Stomach (tissue), 9 donors: ENCODE measurements around the gene PDIA5. TPM values are rescaled to one million over a fixed set of nuclear protein-coding genes. Genes with fewer than 3 reads are reported as not detected.

ENCODE experiments used
- DNase-seq, 2 donors: peaks; one replicate each; pipeline versions ENCODE4 v3.0.0 to v3.0.0-alpha.2; 2013 to 2019
- H3K27ac ChIP-seq, 5 donors: fragments of 200-600 bp in 4 of 5; sonication (generic) in 4 of 5; one replicate each; pipeline ENCODE4 v1.5.1; 2013 to 2019; ENCODE audit warnings: mild to moderate bottlenecking in 1 of 5, moderate library complexity in 1 of 5
- H3K27me3 ChIP-seq, 3 donors: fragments of 200-600 bp; sonication (generic); one replicate each; pipeline ENCODE4 v1.5.1; 2017 to 2019; ENCODE audit warnings: mixed run types in 1 of 3
- H3K36me3 ChIP-seq, 4 donors: fragments of 200-600 bp; sonication (generic); 1 replicate in 3 of 4; 2 replicates in 1 of 4; pipeline ENCODE4 v1.5.1; 2016 to 2019
- H3K4me1 ChIP-seq, 4 donors: fragments of 200-600 bp; sonication (generic); one replicate each; pipeline ENCODE4 v1.5.1; 2016 to 2019
- H3K4me3 ChIP-seq, 4 donors: fragments of 200-600 bp; sonication (generic) in 3 of 4; one replicate each; pipeline ENCODE4 v1.5.1; 2016 to 2019; ENCODE audit warnings: mild to moderate bottlenecking in 1 of 4
- H3K9me3 ChIP-seq, 4 donors: fragments of 200-600 bp; sonication (generic); one replicate each; pipeline ENCODE4 v1.5.1; 2016 to 2019
- CTCF ChIP-seq, 7 experiments: fragments of 450-650 bp in 4 of 7; fragments of 200-600 bp in 3 of 7; sonication (generic) in 3 of 7; IDR thresholded peaks; one replicate each; pipeline ENCODE4 v1.5.1; 2016 to 2019; ENCODE audit warnings: antibody characterized with exemption in 7 of 7, control low read depth in 2 of 7, mild to moderate bottlenecking in 1 of 7
- EP300 ChIP-seq: sonication (generic); formaldehyde crosslinking; IDR thresholded peaks from one replicate; pipeline ENCODE4 v1.6.1; 2017; ENCODE audit warnings: antibody characterized with exemption
- POLR2A ChIP-seq, 4 donors: fragments of 450-650 bp; IDR thresholded peaks; one replicate each; pipeline ENCODE4 v1.6.1; 2016; ENCODE audit warnings: antibody characterized with exemption in 4 of 4, control low read depth in 2 of 4, mild to moderate bottlenecking in 1 of 4, moderate library complexity in 1 of 4
- POLR2AphosphoS5 ChIP-seq, 3 donors: sonication (generic); formaldehyde crosslinking; IDR thresholded peaks; one replicate each; pipeline ENCODE4 v1.6.1; 2016; ENCODE audit warnings: antibody characterized with exemption in 3 of 3
- WGBS, 5 donors: extraction: QIAGEN DNeasy Blood & Tissue Kit in 3 of 5; methylation state at CpG; one replicate each; pipeline versions ENCODE4 v1.1.5 to v1.1.7; 2013 to 2018; 5-methylcytosine and 5-hydroxymethylcytosine counted together
- intact Hi-C: fragments of 100-400 bp; cut with DNase I; formaldehyde crosslinking; loops from one replicate; pipeline ENCODE4 v1.15.1; 2023; ENCODE audit warnings: low total_unique reads
- polyA plus RNA-seq, 3 donors: library from polyadenylated mRNA; stranded (reverse); fragments of 200-250 nt; gene quantifications; one replicate each; pipeline ENCODE4 v1.2.3, GENCODE V29; 2013
- total RNA-seq, 5 donors: library from RNA; depleted of rRNA; stranded (reverse); fragments of >200 nt; gene quantifications; one replicate each; pipeline versions ENCODE4 v1.1.0 to v1.2.3, GENCODE V29; 2014 to 2016
- donor health status: healthy with polysubstance abuse.
- donor health status: Bipolar disorder and iron deficiency.
- donor health status: healthy.

Gene PDIA5
- total and polyA plus RNA-seq, 8 donors = 13.9 to 75.3 (median 35.0) TPM

- no peaks in the 10 kb centered on the region for H3K27me3 ChIP-seq
- H3K36me3 ChIP-seq = peaks cover 5 to 85% (median 73%) of the 10 kb centered on the region in 4 donors
- intact Hi-C loops = no loop called here
- WGBS, 5 donors = 76 to 91% (median 87%) methylated on average over 8 of the region's 8 CpGs
- no peaks in the 10 kb centered on the region for H3K9me3 ChIP-seq
- no peak overlapping the region for H3K27ac ChIP-seq
- peaks cover 0 to 3% (median 0%) of the 10 kb centered on the region in 4 donors for H3K4me1 ChIP-seq
- DNase-seq = peak in 1 of 2 donors; percentile 73
- no peak overlapping the region for H3K4me3 ChIP-seq
- TF ChIP-seq POLR2A (IDR thresholded peaks at IDR 0.05) = no peak
- TF ChIP-seq CTCF (IDR thresholded peaks at IDR 0.05) = no peak
- TF ChIP-seq POLR2AphosphoS5 (IDR thresholded peaks at IDR 0.05) = no peak
- no peak for TF ChIP-seq EP300
Observed at GRCh38 chr3:123138839-123139444, 72.1 kb downstream of the PDIA5 start.

DNA sequence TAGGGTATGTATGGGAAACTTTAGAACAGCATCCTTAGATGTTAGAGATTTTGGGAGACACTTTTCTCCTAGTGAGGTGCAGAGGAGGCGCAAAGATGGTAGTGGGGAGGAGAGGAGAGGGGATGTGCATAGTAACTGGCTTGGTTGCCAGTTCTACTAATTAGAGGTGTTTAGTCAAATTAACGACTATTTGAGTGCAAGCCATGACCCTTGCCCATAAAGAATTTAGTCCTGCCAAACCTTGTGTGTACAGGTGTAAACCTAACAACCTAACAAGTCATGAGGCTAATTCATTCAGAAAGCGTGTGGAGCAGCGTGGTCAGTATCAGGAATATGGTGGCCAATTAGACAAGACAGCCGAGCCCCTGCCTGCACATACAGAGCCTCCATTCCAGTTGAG is 72.7 kb downstream of the PDIA5 start:
- peaks cover 0 to 3% (median 0%) of the 10 kb centered on the region in 4 donors for H3K4me1 ChIP-seq
- intact Hi-C loops = no loop called here
- H3K27ac ChIP-seq = no peak overlapping the region
- H3K9me3 ChIP-seq = no peaks in the 10 kb centered on the region
- H3K27me3 ChIP-seq = no peaks in the 10 kb centered on the region
- WGBS, 5 donors = 65 to 76% (median 68%) methylated on average over 5 of the region's 5 CpGs
- DNase-seq = no peak
- no peak for TF ChIP-seq POLR2AphosphoS5 (IDR thresholded peaks at IDR 0.05)
- TF ChIP-seq CTCF (IDR thresholded peaks at IDR 0.05) = no peak
- TF ChIP-seq EP300 = no peak
- TF ChIP-seq POLR2A (IDR thresholded peaks at IDR 0.05) = no peak
- H3K4me3 ChIP-seq = no peak overlapping the region
- peaks cover 5 to 85% (median 73%) of the 10 kb centered on the region in 4 donors for H3K36me3 ChIP-seq

DNA sequence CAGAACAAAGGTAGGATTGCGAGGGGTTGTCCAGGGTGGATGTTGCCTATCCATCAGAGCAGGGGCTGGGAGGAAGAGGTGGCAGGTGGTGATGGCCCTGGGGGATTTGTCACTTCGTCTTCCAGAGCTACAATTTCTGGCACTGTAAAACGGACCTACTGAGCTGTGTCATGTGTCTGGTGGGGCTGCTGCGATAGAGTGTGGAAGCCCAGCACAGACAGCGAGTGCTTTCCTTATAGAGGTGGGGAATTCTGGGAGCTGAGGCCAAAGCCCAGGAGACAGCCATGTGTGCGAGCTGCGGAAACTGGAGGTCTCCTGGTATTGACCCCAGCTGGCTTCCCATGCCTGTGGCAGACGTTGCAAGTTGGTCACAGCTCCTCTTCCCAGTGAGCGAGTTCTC is 73.7 kb downstream of the PDIA5 start:
- DNase-seq = no peak
- Histone ChIP-seq H3K27ac (no peak overlapping the region), H3K4me3 (no peak overlapping the region), H3K9me3 (no peaks in the 10 kb centered on the region), H3K27me3 (no peaks in the 10 kb centered on the region), H3K4me1 (peaks cover 0 to 3% (median 0%) of the 10 kb centered on the region in 4 donors), H3K36me3 (peaks cover 6 to 85% (median 74%) of the 10 kb centered on the region in 4 donors)
- intact Hi-C loops = no loop called here
- TF ChIP-seq POLR2A (IDR thresholded peaks at IDR 0.05) = no peak
- TF ChIP-seq CTCF (IDR thresholded peaks at IDR 0.05) = no peak
- TF ChIP-seq POLR2AphosphoS5 (IDR thresholded peaks at IDR 0.05) = no peak
- no peak for TF ChIP-seq EP300
- 80 to 93% (median 83%) methylated on average over 9 of the region's 9 CpGs for WGBS, 5 donors

DNA sequence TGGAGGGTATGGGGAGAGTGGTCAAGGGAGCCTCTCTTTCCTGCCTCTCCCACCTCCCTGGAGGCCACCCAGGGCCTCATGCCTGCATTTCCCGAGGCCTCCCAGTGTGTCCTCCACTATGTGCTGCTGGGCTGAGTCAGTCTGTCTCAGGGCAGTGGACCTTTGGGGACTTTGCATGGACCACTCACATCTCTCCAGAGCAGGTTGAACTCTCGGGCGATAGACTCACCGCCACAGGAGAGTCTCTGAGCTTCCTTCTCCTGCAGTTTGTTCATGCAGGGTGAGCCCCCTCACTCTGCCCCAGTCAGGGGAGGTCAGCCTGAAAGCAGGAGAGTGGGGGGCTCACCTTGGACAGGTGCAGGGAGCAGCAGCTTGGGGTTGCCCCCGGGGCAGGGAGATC is 74.5 kb downstream of the PDIA5 start:
- no peak overlapping the region for H3K4me3 ChIP-seq
- TF ChIP-seq POLR2A (IDR thresholded peaks at IDR 0.05) (no peak), POLR2AphosphoS5 (IDR thresholded peaks at IDR 0.05) (no peak), CTCF (IDR thresholded peaks at IDR 0.05) (no peak), EP300 (no peak)
- DNase-seq = no peak
- no peaks in the 10 kb centered on the region for H3K9me3 ChIP-seq
- no peak overlapping the region for H3K27ac ChIP-seq
- peaks cover 13 to 88% (median 79%) of the 10 kb centered on the region in 4 donors for H3K36me3 ChIP-seq
- no peaks in the 10 kb centered on the region for H3K27me3 ChIP-seq
- WGBS, 5 donors = 96 to 100% (median 97%) methylated on average over 5 of the region's 5 CpGs
- peaks cover 0 to 3% (median 0%) of the 10 kb centered on the region in 4 donors for H3K4me1 ChIP-seq
- intact Hi-C loops = no loop called here
